Measurements from ENCODE around the gene CIAO3.

CIAO3 gene

GRCh38 chr16:750485-750884 lies 9.7 kb upstream of the CIAO3 start:
- POLR2A ChIA-PET: interaction anchor here (0.7 to 1.1 kb wide), 2 partner anchors 16 to 30 kb away, joined by 3 read pairs; no protein-coding TSS in a partner anchor
- H3K36me3 ChIP-seq (ENCODE audit: control insufficient read depth in 2 of 2, insufficient read depth in 1 of 2, low read length in 2 of 2): no peaks in the 10 kb centered on the region
- TF ChIP-seq ZFP69B (tag by site-specific recombination; IDR thresholded peaks at IDR 0.05) (no peak), ZNF155 (tag by site-specific recombination; IDR thresholded peaks at IDR 0.05) (no peak), ZNF660 (tag by site-specific recombination; IDR thresholded peaks at IDR 0.05) (no peak)
- H3K27ac ChIP-seq (ENCODE audit: extremely low read depth, low read depth, low read length): no peak overlapping the region
- no peaks in the 10 kb centered on the region for H3K4me1 ChIP-seq (ENCODE audit: control insufficient read depth, insufficient read depth, low read length)
- H3K4me3 ChIP-seq (ENCODE audit: low read depth, low read length): no peak overlapping the region
- no peaks in the 10 kb centered on the region for H3K9me3 ChIP-seq (ENCODE audit: control insufficient read depth, insufficient read depth, low read depth, low read length)
- CTCF ChIA-PET: interaction anchor here (1.3 to 1.8 kb wide), 2 partner anchors 18 to 38 kb away, joined by 3 read pairs; no protein-coding TSS in a partner anchor

GRCh38 chr16:749010-749409 lies 8.2 kb upstream of the CIAO3 start:
- no peaks in the 10 kb centered on the region for H3K36me3 ChIP-seq (ENCODE audit: control insufficient read depth in 2 of 2, insufficient read depth in 1 of 2, low read length in 2 of 2)
- no peaks in the 10 kb centered on the region for H3K9me3 ChIP-seq (ENCODE audit: control insufficient read depth, insufficient read depth, low read depth, low read length)
- ChIA-PET POLR2A (interaction anchor here (0.7 to 0.9 kb wide), 4 partner anchors 34 to 42 kb away, joined by 3 to 6 read pairs (median 3); no protein-coding TSS in a partner anchor), CTCF (interaction anchor here (0.5 to 2.1 kb wide), 5 partner anchors 10 to 310 kb away, joined by 3 to 7 read pairs (median 5); partner anchors contain the start of genes CHTF18 and RPUSD1)
- no peak overlapping the region for H3K27ac ChIP-seq (ENCODE audit: extremely low read depth, low read depth, low read length)
- H3K4me3 ChIP-seq (ENCODE audit: low read depth, low read length): no peak overlapping the region
- H3K4me1 ChIP-seq (ENCODE audit: control insufficient read depth, insufficient read depth, low read length): no peaks in the 10 kb centered on the region
- TF ChIP-seq ZNF302 (tag by site-specific recombination; IDR thresholded peaks at IDR 0.05; ENCODE audit: low read depth): no peak
- TF ChIP-seq ZNF549 (tag by site-specific recombination; IDR thresholded peaks at IDR 0.05): no peak
- TF ChIP-seq TRIM28 (IDR thresholded peaks at IDR 0.05; ENCODE audit: borderline replicate concordance, low read length): no peak
- no peak for TF ChIP-seq ZNF518A (tag by site-specific recombination; conservative IDR thresholded peaks at IDR 0.05; ENCODE audit: low read depth)
- TF ChIP-seq ZNF777 (tag by site-specific recombination; IDR thresholded peaks at IDR 0.05; ENCODE audit: borderline replicate concordance): no peak
- TF ChIP-seq ZFP37 (tag by site-specific recombination; IDR thresholded peaks at IDR 0.05): no peak
- TF ChIP-seq PRDM10 (tag by site-specific recombination; IDR thresholded peaks at IDR 0.05): no peak
- TF ChIP-seq WT1 (tag by site-specific recombination; IDR thresholded peaks at IDR 0.05): no peak
- no peak for TF ChIP-seq ZNF670 (tag by site-specific recombination; IDR thresholded peaks at IDR 0.05; ENCODE audit: low read depth)
- TF ChIP-seq ZNF239 (tag by site-specific recombination; IDR thresholded peaks at IDR 0.05): no peak
- TF ChIP-seq ZNF701 (tag by site-specific recombination; IDR thresholded peaks at IDR 0.05): no peak
- no peak for TF ChIP-seq ZNF660 (tag by site-specific recombination; IDR thresholded peaks at IDR 0.05)
- TF ChIP-seq PRDM4 (tag by site-specific recombination; IDR thresholded peaks at IDR 0.05): no peak
- TF ChIP-seq BCL6B (tag by site-specific recombination; IDR thresholded peaks at IDR 0.05): no peak
- no peak for TF ChIP-seq KLF1 (tag by site-specific recombination; IDR thresholded peaks at IDR 0.05)
